Natural killer cell (primary cell): ENCODE measurements around the gene TSPAN18. TPM values are rescaled to one million over a fixed set of nuclear protein-coding genes. Genes with fewer than 3 reads are reported as not detected.

Experiments
- ATAC-seq, 3 donors: fragments of 150-1000 bp in 2 of 3; fragments of 200-7000 bp in 1 of 3; cut with Tn5 transposase; 1 replicate in 1 of 3; 2 replicates in 2 of 3; pipeline ENCODE4 v1.10.0; 2021; ENCODE audit warnings: mild to moderate bottlenecking in 2 of 3, moderate library complexity in 2 of 3
- DNase-seq, 2 donors: peaks; one replicate each; pipeline versions ENCODE4 v3.0.0 to v3.0.0-alpha.2; 2013 to 2021; ENCODE audit warnings: mixed read lengths in 1 of 2
- H3K27ac ChIP-seq: one replicate; pipeline ENCODE4 v1.5.1; 2013; ENCODE audit warnings: mild to moderate bottlenecking, low read length
- H3K27me3 ChIP-seq: one replicate; pipeline ENCODE4 v1.6.1; 2013; ENCODE audit warnings: low read length; ENCODE audit not compliant: control insufficient read depth, insufficient read depth
- H3K36me3 ChIP-seq: one replicate; pipeline ENCODE4 v1.6.1; 2013; ENCODE audit warnings: low read length; ENCODE audit not compliant: control insufficient read depth, insufficient read depth
- H3K4me1 ChIP-seq: one replicate; pipeline ENCODE4 v1.6.1; 2013; ENCODE audit warnings: low read length; ENCODE audit not compliant: control insufficient read depth, insufficient read depth
- H3K4me3 ChIP-seq: one replicate; pipeline ENCODE4 v1.5.1; 2013; ENCODE audit warnings: low read length
- H3K9me3 ChIP-seq: one replicate; pipeline ENCODE4 v1.6.1; 2013; ENCODE audit warnings: low read length; ENCODE audit not compliant: control insufficient read depth, insufficient read depth
- H3K27ac Mint-ChIP-seq, 2 donors: one replicate each; pipeline ENCODE4 v1.8.0; 2022; ENCODE audit warnings: mild to moderate bottlenecking in 2 of 2, mixed read lengths in 2 of 2, moderate library complexity in 1 of 2
- H3K27me3 Mint-ChIP-seq, 2 donors: one replicate each; pipeline ENCODE4 v1.8.0; 2022; ENCODE audit warnings: low read depth in 2 of 2, mixed read lengths in 2 of 2
- H3K36me3 Mint-ChIP-seq: one replicate; pipeline ENCODE4 v1.8.0; 2022; ENCODE audit warnings: mixed read lengths
- H3K4me1 Mint-ChIP-seq, 2 donors: one replicate each; pipeline ENCODE4 v1.8.0; 2022; ENCODE audit warnings: mixed read lengths in 2 of 2
- H3K4me3 Mint-ChIP-seq: one replicate; pipeline ENCODE4 v1.8.0; 2022; ENCODE audit warnings: mild to moderate bottlenecking, moderate library complexity, mixed read lengths
- H3K9me3 Mint-ChIP-seq, 2 donors: one replicate each; pipeline ENCODE4 v1.8.0; 2022; ENCODE audit warnings: mixed read lengths in 2 of 2
- CTCF ChIP-seq: fragments of 200-600 bp; IDR thresholded peaks from one replicate; pipeline ENCODE4 v1.8.0; 2022; ENCODE audit warnings: antibody characterized with exemption
- WGBS: methylation state at CpG from one replicate; pipeline ENCODE4 v1.1.7; 2013; ENCODE audit warnings: missing lambda C conversion rate; ENCODE audit not compliant: insufficient coverage; 5-methylcytosine and 5-hydroxymethylcytosine counted together
- intact Hi-C: fragments of 100-400 bp; cut with micrococcal nuclease; formaldehyde crosslinking; loops from one replicate; pipeline ENCODE4 v1.14.2; 2022
- total RNA-seq, 4 donors: library from RNA; stranded (reverse); fragments of 120-200 nt in 1 of 4; gene quantifications; one replicate each; pipeline versions ENCODE4 v1.2.3 to v1.2.4, GENCODE V29; 2013 to 2022

TSPAN18 gene
- total RNA-seq, 3 donors from 2014 or later (not counting 1 experiment from before 2014, with no cell fraction given) = 1.9 to 2.4 (median 2.3) TPM

DNA sequence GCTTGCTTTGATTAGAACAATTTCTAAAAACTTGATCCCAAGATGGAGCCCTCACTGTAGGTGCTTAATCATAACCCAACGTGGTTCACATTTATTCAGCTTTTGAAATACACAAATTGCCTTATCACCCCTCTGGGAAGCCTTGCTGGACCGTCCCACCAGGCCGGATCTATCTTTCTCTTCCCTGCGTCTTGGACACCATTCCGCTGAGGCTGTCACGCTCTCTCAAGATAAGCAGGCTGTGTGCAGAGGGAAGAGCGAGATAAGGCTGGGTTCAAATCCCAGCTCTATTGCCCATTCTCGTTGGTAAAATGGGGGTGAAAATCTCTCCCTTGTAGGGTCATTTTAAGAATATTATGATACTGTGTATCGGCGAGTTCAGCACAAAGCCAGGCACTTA lies 244.4 kb downstream of the TSPAN18 start:
- no peak overlapping the region for H3K27ac ChIP-seq
- Mint-ChIP-seq H3K4me3 (no peak overlapping the region), H3K27me3 (no peaks in the 10 kb centered on the region), H3K4me1 (peaks cover 16 to 23% of the 10 kb centered on the region in 2 donors), H3K27ac (no peak overlapping the region), H3K36me3 (no peaks in the 10 kb centered on the region), H3K9me3 (no peaks in the 10 kb centered on the region)
- H3K9me3 ChIP-seq = no peaks in the 10 kb centered on the region
- no peaks in the 10 kb centered on the region for H3K27me3 ChIP-seq
- H3K4me1 ChIP-seq = peaks cover 24% of the 10 kb centered on the region
- WGBS = 94% methylated on average over 10 of the region's 10 CpGs
- no peak for TF ChIP-seq CTCF
- no peak overlapping the region for H3K4me3 ChIP-seq
- H3K36me3 ChIP-seq = no peaks in the 10 kb centered on the region
- intact Hi-C loops = no loop called here
- no peak for ATAC-seq
- DNase-seq = no peak

DNA sequence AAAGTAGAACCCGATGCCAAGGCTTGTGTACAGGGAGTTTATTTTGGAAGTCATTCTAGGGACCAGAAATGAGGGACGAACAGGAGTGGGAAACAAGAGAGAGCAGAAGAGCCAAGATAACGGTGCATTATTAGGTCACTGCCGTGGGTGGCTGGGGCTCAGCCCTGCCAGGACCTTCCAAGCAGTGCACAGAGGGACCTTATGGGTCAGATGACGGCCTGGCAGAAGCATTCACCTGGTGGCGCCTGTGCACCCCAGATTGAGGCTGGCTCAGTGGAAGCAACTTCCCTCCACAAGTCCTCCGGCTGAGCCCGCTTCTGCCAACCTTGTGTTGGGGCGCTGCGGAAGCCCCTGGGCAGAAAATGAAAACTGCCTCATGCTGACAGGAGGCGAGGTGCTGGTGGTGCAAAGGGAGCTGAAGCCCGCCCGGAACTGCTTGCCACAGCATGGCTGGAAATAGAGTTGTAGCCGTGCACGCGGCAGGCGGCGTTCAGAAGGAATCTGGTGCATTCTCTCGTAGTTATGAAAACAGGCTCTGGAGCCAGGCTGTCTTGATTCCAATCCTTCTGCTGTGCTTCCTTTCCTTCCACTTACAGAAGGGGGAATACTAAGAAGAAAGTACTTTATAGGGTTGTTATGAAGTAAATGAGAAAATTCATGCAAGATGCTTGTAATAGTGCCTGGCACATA lies 246.1 kb downstream of the TSPAN18 start:
- Histone ChIP-seq H3K4me1 (peaks cover 37% of the 10 kb centered on the region), H3K36me3 (no peaks in the 10 kb centered on the region), H3K9me3 (no peaks in the 10 kb centered on the region), H3K4me3 (no peak overlapping the region), H3K27ac (no peak overlapping the region), H3K27me3 (no peaks in the 10 kb centered on the region)
- intact Hi-C loops = no loop called here
- no peak overlapping the region for H3K27ac Mint-ChIP-seq
- ATAC-seq (no peak), DNase-seq (no peak)
- H3K4me1 Mint-ChIP-seq = peaks cover 23 to 25% of the 10 kb centered on the region in 2 donors
- H3K4me3 Mint-ChIP-seq = no peak overlapping the region
- 91% methylated on average over 19 of the region's 19 CpGs for WGBS
- H3K27me3 Mint-ChIP-seq = no peaks in the 10 kb centered on the region
- TF ChIP-seq CTCF = no peak
- H3K36me3 Mint-ChIP-seq = no peaks in the 10 kb centered on the region
- H3K9me3 Mint-ChIP-seq = no peaks in the 10 kb centered on the region

GRCh38 chr11:44973632-44974401 lies 247.1 kb downstream of the TSPAN18 start:
- Histone ChIP-seq H3K9me3 (no peaks in the 10 kb centered on the region), H3K27ac (peak overlapping the region; percentile 3), H3K27me3 (no peaks in the 10 kb centered on the region), H3K4me3 (no peak overlapping the region), H3K36me3 (no peaks in the 10 kb centered on the region), H3K4me1 (peaks cover 46% of the 10 kb centered on the region)
- WGBS = 58% methylated on average over 13 of the region's 13 CpGs
- intact Hi-C loops = no loop called here
- Mint-ChIP-seq H3K36me3 (no peaks in the 10 kb centered on the region), H3K4me3 (no peak overlapping the region), H3K9me3 (no peaks in the 10 kb centered on the region), H3K4me1 (peaks cover 23 to 25% of the 10 kb centered on the region in 2 donors), H3K27ac (peak overlapping the region in 1 of 2 donors; percentile 15), H3K27me3 (no peaks in the 10 kb centered on the region)
- TF ChIP-seq CTCF = no peak
- DNase-seq = peak in 1 of 2 donors; percentile 24
- peak; percentile 75 to 88 (median 75) for ATAC-seq
